Transverse colon (tissue), 4 donors: ENCODE data around the gene CFAP300. TPM values are rescaled to one million over a fixed set of nuclear protein-coding genes. Genes with fewer than 3 reads are reported as not detected.

Experiments used
- DNase-seq: peaks from one replicate; pipeline ENCODE4 v3.0.0-alpha.2; 2019
- H3K27ac ChIP-seq, 4 donors: fragments of 200-600 bp; sonication (generic); 2 replicates each; pipeline ENCODE4 v1.5.1; 2016 to 2018; ENCODE audit warnings: inconsistent platforms in 4 of 4
- H3K27me3 ChIP-seq: fragments of 200-600 bp; sonication (generic); 2 replicates; pipeline ENCODE4 v1.5.1; 2017; ENCODE audit warnings: inconsistent platforms
- H3K36me3 ChIP-seq, 4 donors: fragments of 200-600 bp; sonication (generic); 2 replicates each; pipeline ENCODE4 v1.5.1; 2017 to 2019; ENCODE audit warnings: inconsistent platforms in 4 of 4
- H3K4me1 ChIP-seq, 4 donors: fragments of 200-600 bp; sonication (generic); 2 replicates each; pipeline ENCODE4 v1.5.1; 2017 to 2020; ENCODE audit warnings: inconsistent platforms in 4 of 4
- H3K4me3 ChIP-seq, 4 donors: fragments of 200-600 bp; sonication (generic); 1 replicate in 1 of 4; 2 replicates in 3 of 4; pipeline versions ENCODE4 v1.5.1 to v1.6.1; 2017 to 2019; ENCODE audit warnings: inconsistent platforms in 4 of 4
- H3K9me3 ChIP-seq, 2 donors: fragments of 200-600 bp; sonication (generic); 2 replicates each; pipeline ENCODE4 v1.5.1; 2017 to 2019; ENCODE audit warnings: inconsistent platforms in 2 of 2
- EP300 ChIP-seq: sonication (generic); formaldehyde crosslinking; IDR thresholded peaks from one replicate; pipeline ENCODE4 v1.6.1; 2017; ENCODE audit warnings: antibody characterized with exemption, low read depth
- POLR2A ChIP-seq: fragments of 450-650 bp; IDR thresholded peaks from one replicate; pipeline ENCODE4 v1.6.1; 2016; ENCODE audit warnings: antibody characterized with exemption, mild to moderate bottlenecking, moderate library complexity
- POLR2AphosphoS5 ChIP-seq, 3 donors: sonication (generic); formaldehyde crosslinking; IDR thresholded peaks; one replicate each; pipeline ENCODE4 v1.6.1; 2016; ENCODE audit warnings: antibody characterized with exemption in 3 of 3
- WGBS, 2 donors: methylation state at CpG; one replicate each; pipeline ENCODE4 v1.1.5; 2018; ENCODE audit warnings: low coverage in 1 of 2; 5-methylcytosine and 5-hydroxymethylcytosine counted together
- in situ Hi-C, 4 donors: fragments of 200-750 bp; cut with MboI; loops; one replicate each; pipeline versions ENCODE4 v1.15.0 to v1.15.1; 2017; ENCODE audit warnings: low sequenced_read_pairs in 3 of 4, low pct_ligation_motif_present in 1 of 4, low pct_unique_long_range_greater_than_20kb in 1 of 4
- intact Hi-C: fragments of 100-400 bp; cut with DNase I; formaldehyde crosslinking; loops from one replicate; pipeline ENCODE4 v1.15.1; 2023; ENCODE audit warnings: low total_unique reads
- total RNA-seq, 4 donors: library from RNA; depleted of rRNA; stranded (reverse); fragments of >200 nt; gene quantifications; one replicate each; pipeline ENCODE4 v1.1.0, GENCODE V29; 2016
- TF ChIP-seq, protein P1 (sequence below), 5 experiments: fragments of 200-600 bp in 3 of 5; fragments of 450-650 bp in 2 of 5; sonication (generic) in 3 of 5; IDR thresholded peaks; 1 replicate in 2 of 5; 2 replicates in 3 of 5; pipeline ENCODE4 v1.5.1; 2016 to 2017; ENCODE audit warnings: antibody characterized with exemption in 5 of 5, inconsistent platforms in 3 of 5, mild to moderate bottlenecking in 2 of 5, moderate library complexity in 1 of 5

The CFAP300 gene
- total RNA-seq, 4 donors from 2014 or later: 0.79 to 33.2 (median 2.2) TPM; not detected in 1

DNA sequence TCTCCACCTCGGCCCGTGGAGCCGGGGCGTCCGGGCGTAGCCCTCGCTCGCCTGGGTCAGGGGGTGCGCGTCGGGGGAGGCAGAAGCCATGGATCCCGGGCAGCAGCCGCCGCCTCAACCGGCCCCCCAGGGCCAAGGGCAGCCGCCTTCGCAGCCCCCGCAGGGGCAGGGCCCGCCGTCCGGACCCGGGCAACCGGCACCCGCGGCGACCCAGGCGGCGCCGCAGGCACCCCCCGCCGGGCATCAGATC lies 63.4 kb downstream of the CFAP300 start:
- peak overlapping the region; percentile 85 to 95 (median 90) for H3K4me3 ChIP-seq
- intact Hi-C loops: loop anchor here (10.0 kb wide), 1 partner anchor 164 kb away; no protein-coding TSS in a partner anchor
- H3K9me3 ChIP-seq: no peaks in the 10 kb centered on the region
- TF ChIP-seq EP300: no peak
- WGBS, 2 donors: 4% methylated on average over 23 of the region's 31 CpGs; no CpG with 5 or more reads in 1 of the 2 donors
- no peaks in the 10 kb centered on the region for H3K27me3 ChIP-seq
- no peak for DNase-seq
- in situ Hi-C loops: loop anchor here in 1 of 4 donors (25.0 kb wide), 1 partner anchor 152 kb away; no protein-coding TSS in a partner anchor
- peak overlapping the region; percentile 95 to 99 (median 96) for H3K27ac ChIP-seq
- H3K4me1 ChIP-seq: peaks cover 10 to 40% (median 20%) of the 10 kb centered on the region in 4 donors
- no peaks in the 10 kb centered on the region for H3K36me3 ChIP-seq

DNA sequence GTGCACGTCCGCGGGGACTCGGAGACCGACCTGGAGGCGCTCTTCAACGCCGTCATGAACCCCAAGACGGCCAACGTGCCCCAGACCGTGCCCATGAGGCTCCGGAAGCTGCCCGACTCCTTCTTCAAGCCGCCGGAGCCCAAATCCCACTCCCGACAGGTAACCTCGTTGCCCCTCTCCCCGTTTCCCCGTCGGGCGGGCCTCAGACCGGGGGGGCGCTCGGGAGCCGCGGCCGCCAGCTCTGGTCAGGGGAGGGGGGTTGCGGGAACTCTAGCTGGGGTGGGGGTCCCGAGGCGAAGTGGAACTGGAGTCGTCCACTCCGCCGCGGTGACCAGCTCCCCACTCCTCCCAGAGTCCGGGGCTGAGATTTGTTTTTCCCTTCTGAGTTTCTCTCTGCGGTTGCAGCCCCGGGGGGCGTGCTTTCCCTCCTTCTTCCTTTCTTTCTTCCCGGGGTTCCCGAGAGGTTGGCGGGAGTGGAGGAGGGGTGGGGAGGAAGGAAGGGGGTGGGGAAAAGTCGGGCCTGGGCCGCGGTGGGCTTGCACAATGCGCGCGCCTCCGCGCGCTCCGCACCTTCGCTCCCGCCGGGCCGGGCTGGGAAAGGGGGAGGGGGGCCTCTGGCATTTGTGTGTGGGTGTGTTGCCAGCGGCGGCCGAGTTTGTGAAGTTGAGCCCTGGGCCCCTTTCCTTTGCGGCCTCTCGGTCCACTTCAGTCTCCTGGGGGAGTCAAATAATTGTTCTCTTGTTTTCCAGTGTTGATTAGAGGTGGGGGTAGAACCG lies 64.0 kb downstream of the CFAP300 start:
- in situ Hi-C loops (loop anchor here in 1 of 4 donors (25.0 kb wide), 1 partner anchor 151 kb away; no protein-coding TSS in a partner anchor), intact Hi-C loops (loop anchor here (10.0 kb wide), 1 partner anchor 164 kb away; no protein-coding TSS in a partner anchor)
- TF ChIP-seq, protein P1, sequence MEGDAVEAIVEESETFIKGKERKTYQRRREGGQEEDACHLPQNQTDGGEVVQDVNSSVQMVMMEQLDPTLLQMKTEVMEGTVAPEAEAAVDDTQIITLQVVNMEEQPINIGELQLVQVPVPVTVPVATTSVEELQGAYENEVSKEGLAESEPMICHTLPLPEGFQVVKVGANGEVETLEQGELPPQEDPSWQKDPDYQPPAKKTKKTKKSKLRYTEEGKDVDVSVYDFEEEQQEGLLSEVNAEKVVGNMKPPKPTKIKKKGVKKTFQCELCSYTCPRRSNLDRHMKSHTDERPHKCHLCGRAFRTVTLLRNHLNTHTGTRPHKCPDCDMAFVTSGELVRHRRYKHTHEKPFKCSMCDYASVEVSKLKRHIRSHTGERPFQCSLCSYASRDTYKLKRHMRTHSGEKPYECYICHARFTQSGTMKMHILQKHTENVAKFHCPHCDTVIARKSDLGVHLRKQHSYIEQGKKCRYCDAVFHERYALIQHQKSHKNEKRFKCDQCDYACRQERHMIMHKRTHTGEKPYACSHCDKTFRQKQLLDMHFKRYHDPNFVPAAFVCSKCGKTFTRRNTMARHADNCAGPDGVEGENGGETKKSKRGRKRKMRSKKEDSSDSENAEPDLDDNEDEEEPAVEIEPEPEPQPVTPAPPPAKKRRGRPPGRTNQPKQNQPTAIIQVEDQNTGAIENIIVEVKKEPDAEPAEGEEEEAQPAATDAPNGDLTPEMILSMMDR (IDR thresholded peaks at IDR 0.05): peak in 1 of 5 experiments; percentile 12
- TF ChIP-seq POLR2AphosphoS5 (IDR thresholded peaks at IDR 0.05): peak in 1 of 3 donors; percentile 5
- no peak for TF ChIP-seq POLR2A
- TF ChIP-seq EP300: no peak
- H3K4me1 ChIP-seq: peaks cover 14 to 45% (median 24%) of the 10 kb centered on the region in 4 donors
- H3K9me3 ChIP-seq: no peaks in the 10 kb centered on the region
- peak overlapping the region; percentile 95 to 99 (median 96) for H3K27ac ChIP-seq
- DNase-seq: peak; percentile 71
- WGBS, 2 donors: 0 to 6% methylated on average over 5 to 41 of the region's 61 CpGs
- H3K36me3 ChIP-seq: no peaks in the 10 kb centered on the region
- H3K27me3 ChIP-seq: no peaks in the 10 kb centered on the region
- peak overlapping the region; percentile 85 to 95 (median 90) for H3K4me3 ChIP-seq

DNA sequence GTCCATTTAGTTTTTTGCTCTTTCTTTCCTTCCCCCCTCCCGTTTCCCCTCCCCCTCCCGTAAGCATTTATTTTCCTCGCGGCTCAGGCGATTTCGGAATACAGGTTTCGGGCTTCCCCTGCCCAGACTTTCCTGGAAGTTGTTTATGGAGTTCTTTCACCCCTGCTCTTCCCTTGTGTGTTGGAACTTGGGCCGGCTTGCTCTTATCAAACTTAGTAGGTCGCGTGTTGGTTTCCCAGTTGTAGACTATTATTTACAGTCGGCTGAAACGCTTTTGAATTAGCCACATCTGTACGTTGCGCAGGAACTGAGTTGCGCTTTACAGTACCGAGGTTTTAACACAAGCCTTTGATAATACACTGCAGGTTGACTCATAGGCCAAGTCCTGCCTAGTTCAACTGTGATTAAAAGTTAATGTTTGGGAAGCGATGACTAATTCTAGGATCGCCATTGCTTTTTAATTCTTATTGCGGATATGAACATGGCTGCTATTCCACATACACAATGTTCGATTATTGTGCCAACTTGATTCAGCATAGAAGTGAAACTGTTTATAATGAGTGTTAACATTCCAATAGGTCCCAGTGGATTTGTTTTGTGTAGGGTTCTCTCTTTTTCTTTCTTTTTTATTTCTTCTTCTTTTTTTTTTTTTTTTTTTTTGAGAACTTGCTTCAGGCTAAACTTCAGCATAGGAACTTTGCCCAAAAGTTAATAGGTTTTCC lies 64.7 kb downstream of the CFAP300 start:
- intact Hi-C loops (loop anchor here (10.0 kb wide), 1 partner anchor 163 kb away; no protein-coding TSS in a partner anchor), in situ Hi-C loops (loop anchor here in 1 of 4 donors (25.0 kb wide), 1 partner anchor 150 kb away; no protein-coding TSS in a partner anchor)
- H3K4me1 ChIP-seq: peaks cover 17 to 53% (median 29%) of the 10 kb centered on the region in 4 donors
- peak overlapping the region; percentile 85 to 95 (median 90) for H3K4me3 ChIP-seq
- H3K36me3 ChIP-seq: no peaks in the 10 kb centered on the region
- 2 to 6% methylated on average over 9 to 20 of the region's 20 CpGs for WGBS, 2 donors
- TF ChIP-seq POLR2AphosphoS5 (IDR thresholded peaks at IDR 0.05) (peak in 2 of 3 donors; percentile 85 to 89), POLR2A (peak; percentile 72)
- TF ChIP-seq, protein P1 (IDR thresholded peaks at IDR 0.05): no peak
- no peaks in the 10 kb centered on the region for H3K9me3 ChIP-seq
- H3K27me3 ChIP-seq: no peaks in the 10 kb centered on the region
- peak; percentile 43 for DNase-seq
- H3K27ac ChIP-seq: peak overlapping the region; percentile 95 to 99 (median 96)

DNA sequence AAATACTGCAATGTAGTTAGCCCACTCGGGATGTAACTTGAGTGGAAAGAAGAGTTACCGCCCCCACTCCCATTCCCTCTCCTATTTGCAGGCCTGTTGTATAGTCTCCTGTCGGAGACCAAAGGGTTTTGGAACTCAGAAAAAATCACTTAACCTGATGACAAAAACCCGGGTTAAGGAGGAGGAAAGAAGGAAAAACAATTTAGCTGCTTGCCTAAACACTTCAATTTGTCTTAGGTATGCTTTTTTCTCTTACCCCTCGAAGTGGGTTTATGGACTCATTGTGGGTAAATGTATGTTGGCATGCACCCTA lies 65.2 kb downstream of the CFAP300 start:
- H3K36me3 ChIP-seq: no peaks in the 10 kb centered on the region
- peaks cover 18 to 58% (median 33%) of the 10 kb centered on the region in 4 donors for H3K4me1 ChIP-seq
- intact Hi-C loops (loop anchor here (10.0 kb wide), 1 partner anchor 162 kb away; no protein-coding TSS in a partner anchor), in situ Hi-C loops (loop anchor here in 1 of 4 donors (25.0 kb wide), 1 partner anchor 150 kb away; no protein-coding TSS in a partner anchor)
- H3K9me3 ChIP-seq: no peaks in the 10 kb centered on the region
- no peaks in the 10 kb centered on the region for H3K27me3 ChIP-seq
- no peak for DNase-seq
- H3K27ac ChIP-seq: peak overlapping the region; percentile 95 to 99 (median 96)
- H3K4me3 ChIP-seq: peak overlapping the region; percentile 85 to 95 (median 90)
- 3 to 7% methylated on average over 4 to 5 of the region's 5 CpGs for WGBS, 2 donors
- no peak for TF ChIP-seq EP300
- no peak for TF ChIP-seq POLR2AphosphoS5 (IDR thresholded peaks at IDR 0.05)
- no peak for TF ChIP-seq POLR2A
- TF ChIP-seq, protein P1 (IDR thresholded peaks at IDR 0.05): no peak
